Measurements from ENCODE around the gene MAP1LC3A.

- TF ChIP-seq POLR2A (IDR thresholded peaks at IDR 0.05), result no peak
- no peak for TF ChIP-seq CTCF (IDR thresholded peaks at IDR 0.05)
Measured at GRCh38 chr20:34530342-34530741, 28.2 kb upstream of the MAP1LC3A start.

All from vagina (tissue), 2 donors.